SH-SY5Y (cell line): ENCODE results near the gene SLC6A11.

Source experiments
- GATA2 ChIP-seq: IDR thresholded peaks from 2 replicates; pipeline ENCODE4 v1.6.1; 2011; ENCODE audit warnings: mild to moderate bottlenecking, low read depth, low read length
- GATA3 ChIP-seq: IDR thresholded peaks from 2 replicates; pipeline ENCODE4 v1.6.1; 2011; ENCODE audit warnings: low read depth, mild to moderate bottlenecking, low read length, moderate library complexity

SLC6A11 gene

GRCh38 chr3:10845001-10845761, 29.2 kb downstream of the SLC6A11 start:
- TF ChIP-seq GATA3 = no peak
- TF ChIP-seq GATA2 = no peak

- TF ChIP-seq GATA3 = no peak
- no peak for TF ChIP-seq GATA2
Observed at GRCh38 chr3:10845839-10846656, 30.0 kb downstream of the SLC6A11 start.

- TF ChIP-seq GATA2 = no peak
- no peak for TF ChIP-seq GATA3
Observed at GRCh38 chr3:10846657-10846975, 30.6 kb downstream of the SLC6A11 start.

- TF ChIP-seq GATA2 = no peak
- no peak for TF ChIP-seq GATA3
Observed at GRCh38 chr3:10848261-10848660, 32.2 kb downstream of the SLC6A11 start.

- no peak for TF ChIP-seq GATA3
- TF ChIP-seq GATA2 = no peak
Observed at GRCh38 chr3:10852066-10852808, 36.2 kb downstream of the SLC6A11 start.

GRCh38 chr3:10855083-10855870, 39.2 kb downstream of the SLC6A11 start:
- TF ChIP-seq GATA3 = no peak
- no peak for TF ChIP-seq GATA2

- no peak for TF ChIP-seq GATA3
- no peak for TF ChIP-seq GATA2
Observed at GRCh38 chr3:10855871-10856662, 40.0 kb downstream of the SLC6A11 start.

GRCh38 chr3:10857235-10857634, 41.2 kb downstream of the SLC6A11 start:
- no peak for TF ChIP-seq GATA2
- TF ChIP-seq GATA3 = no peak

- TF ChIP-seq GATA2 (no peak), GATA3 (no peak)
Observed at GRCh38 chr3:10858091-10858490, 42.1 kb downstream of the SLC6A11 start.

GRCh38 chr3:10867384-10867783, 51.4 kb downstream of the SLC6A11 start:
- TF ChIP-seq GATA3 (no peak), GATA2 (no peak)

GRCh38 chr3:10869460-10869859, 53.4 kb downstream of the SLC6A11 start:
- no peak for TF ChIP-seq GATA2
- no peak for TF ChIP-seq GATA3

- TF ChIP-seq GATA2 = no peak
- no peak for TF ChIP-seq GATA3
Observed at GRCh38 chr3:10870296-10870695, 54.3 kb downstream of the SLC6A11 start.

GRCh38 chr3:10873415-10873814, 57.4 kb downstream of the SLC6A11 start:
- no peak for TF ChIP-seq GATA2
- TF ChIP-seq GATA3 = no peak
